Measurements from ENCODE around the gene SOCS6. TPM values are rescaled to one million over a fixed set of nuclear protein-coding genes. Genes with fewer than 3 reads are reported as not detected.

SOCS6 gene
- total RNA-seq, 1 donor from 2014 or later = 30.2 TPM

- Mint-ChIP-seq H3K36me3 (peaks cover 42% of the 10 kb centered on the region), H3K9me3 (peaks cover 5% of the 10 kb centered on the region), H3K27me3 (no peaks in the 10 kb centered on the region), H3K27ac (no peak overlapping the region), H3K4me1 (ENCODE audit: unreplicated experiment) (peaks cover 3% of the 10 kb centered on the region), H3K4me3 (no peak overlapping the region)
- TF ChIP-seq CTCF (conservative IDR thresholded peaks at IDR 0.05) = no peak
- no peak for DNase-seq (ENCODE audit: extremely low spot score, unreplicated experiment)
These were observed 44.9 kb downstream of the SOCS6 start for GRCh38 chr18:70333757-70334156.

GRCh38 chr18:70334264-70334663, 45.4 kb downstream of the SOCS6 start:
- no peak for TF ChIP-seq CTCF (conservative IDR thresholded peaks at IDR 0.05)
- Mint-ChIP-seq H3K9me3 (peaks cover 5% of the 10 kb centered on the region), H3K4me3 (no peak overlapping the region), H3K36me3 (peaks cover 41% of the 10 kb centered on the region), H3K4me1 (ENCODE audit: unreplicated experiment) (peaks cover 3% of the 10 kb centered on the region), H3K27ac (no peak overlapping the region), H3K27me3 (no peaks in the 10 kb centered on the region)
- no peak for DNase-seq (ENCODE audit: extremely low spot score, unreplicated experiment)

- H3K27ac Mint-ChIP-seq = no peak overlapping the region
- H3K9me3 Mint-ChIP-seq = peaks cover 8% of the 10 kb centered on the region
- no peak for TF ChIP-seq CTCF (conservative IDR thresholded peaks at IDR 0.05)
- peaks cover 45% of the 10 kb centered on the region for H3K36me3 Mint-ChIP-seq
- DNase-seq (ENCODE audit: extremely low spot score, unreplicated experiment) = no peak
- H3K4me1 Mint-ChIP-seq (ENCODE audit: unreplicated experiment) = peaks cover 3% of the 10 kb centered on the region
- no peak overlapping the region for H3K4me3 Mint-ChIP-seq
- H3K27me3 Mint-ChIP-seq = no peaks in the 10 kb centered on the region
These were observed 46.0 kb downstream of the SOCS6 start for GRCh38 chr18:70334728-70335329.

- peaks cover 48% of the 10 kb centered on the region for H3K36me3 Mint-ChIP-seq
- no peak overlapping the region for H3K4me3 Mint-ChIP-seq
- TF ChIP-seq CTCF (conservative IDR thresholded peaks at IDR 0.05) = no peak
- H3K9me3 Mint-ChIP-seq = peaks cover 9% of the 10 kb centered on the region
- H3K27ac Mint-ChIP-seq = peak overlapping the region; percentile 96
- no peak for DNase-seq (ENCODE audit: extremely low spot score, unreplicated experiment)
- H3K27me3 Mint-ChIP-seq = no peaks in the 10 kb centered on the region
- H3K4me1 Mint-ChIP-seq (ENCODE audit: unreplicated experiment) = no peaks in the 10 kb centered on the region
These were observed 47.3 kb downstream of the SOCS6 start for GRCh38 chr18:70335892-70336726.

- Mint-ChIP-seq H3K27me3 (no peaks in the 10 kb centered on the region), H3K4me3 (peak overlapping the region; percentile 59), H3K27ac (peak overlapping the region; percentile 96), H3K36me3 (peaks cover 42% of the 10 kb centered on the region), H3K4me1 (ENCODE audit: unreplicated experiment) (no peaks in the 10 kb centered on the region), H3K9me3 (peaks cover 9% of the 10 kb centered on the region)
- TF ChIP-seq CTCF (conservative IDR thresholded peaks at IDR 0.05) = no peak
- DNase-seq (ENCODE audit: extremely low spot score, unreplicated experiment) = no peak
These were observed 48.5 kb downstream of the SOCS6 start for GRCh38 chr18:70337139-70337972.
